NCI-H526 (cell line): ENCODE measurements around the gene MANSC4.
"Not testable (repeated sequence)": the region's sequence is repeated elsewhere in the genome, so short reads cannot be mapped to it uniquely, and the experiment has no call there.

ENCODE experiments used
- DNase-seq, 2 experiments: peaks; one replicate each; lab custom pipeline; 2025; lab: John Stamatoyannopoulos, UW

MANSC4 gene

GRCh38 chr12:27751386-27752047 lies 28.5 kb downstream of the MANSC4 start:
- DNase-seq, result no peak

DNA sequence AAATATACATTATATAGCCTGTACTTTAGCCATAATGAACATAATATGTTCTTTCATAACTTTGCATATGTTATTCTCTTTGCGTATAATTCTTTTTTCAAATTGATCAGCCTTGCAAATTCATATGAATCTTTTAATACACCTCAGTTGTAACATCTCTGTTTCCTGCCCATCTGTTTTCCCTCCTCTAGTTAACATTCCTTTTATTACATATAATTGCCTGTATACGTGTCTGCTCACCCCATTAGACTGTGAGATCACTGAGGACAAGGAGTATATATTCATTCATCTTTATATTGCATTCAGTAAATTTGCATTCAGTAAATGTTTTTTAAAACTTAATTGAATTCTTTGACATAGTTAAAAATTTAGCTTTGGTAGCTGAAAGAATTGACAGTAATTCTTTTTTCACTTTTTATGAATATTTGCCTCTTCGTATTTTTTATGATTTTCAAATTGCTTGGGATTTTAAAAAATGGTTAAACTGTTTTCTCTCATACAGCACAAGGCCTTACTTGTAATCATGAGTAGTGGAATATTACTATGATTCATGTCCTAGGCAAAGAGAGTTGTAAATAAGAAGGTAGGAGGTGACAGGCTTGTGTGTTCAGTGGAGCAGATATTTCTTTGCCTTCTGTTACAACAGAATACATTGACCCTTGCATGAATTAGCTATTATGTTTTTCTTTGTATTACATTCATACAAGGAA lies 32.8 kb downstream of the MANSC4 start:
- no peak for DNase-seq

DNA sequence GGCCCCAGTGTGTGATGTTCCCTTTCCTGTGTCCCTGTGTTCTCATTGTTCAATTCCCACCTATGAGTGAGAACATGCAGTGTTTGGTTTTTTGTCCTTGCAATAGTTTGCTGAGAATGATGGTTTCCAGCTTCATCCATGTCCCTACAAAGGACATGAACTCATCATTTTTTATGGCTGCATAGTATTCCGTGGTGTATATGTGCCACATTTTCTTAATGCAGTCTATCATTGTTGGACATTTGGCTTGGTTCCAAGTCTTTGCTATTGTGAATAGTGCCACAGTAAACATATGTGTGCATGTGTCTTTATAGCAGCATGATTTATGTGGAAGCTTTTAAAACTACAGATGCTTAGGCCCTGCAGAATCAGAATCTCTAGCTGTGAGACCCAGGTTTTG lies 34.3 kb downstream of the MANSC4 start:
- DNase-seq, result not testable (repeated sequence)

DNA sequence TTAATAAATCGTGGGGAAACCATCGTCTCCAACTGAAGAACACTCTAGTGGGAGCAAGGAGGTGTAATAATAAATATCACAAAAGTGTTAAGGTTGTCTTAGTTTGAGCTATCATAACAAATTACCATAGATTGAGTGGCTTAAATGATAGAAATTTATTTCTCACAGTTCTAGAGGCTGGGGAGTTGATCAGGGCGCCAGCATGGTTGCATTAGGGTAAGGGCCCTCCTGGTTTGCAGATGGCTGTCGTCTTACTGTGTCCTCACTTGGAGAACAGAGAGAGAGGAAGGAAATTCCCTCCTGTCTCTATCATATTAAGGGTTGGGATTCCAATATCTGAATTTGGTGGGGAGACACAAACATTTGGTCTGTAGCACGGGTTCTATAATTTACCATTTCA lies 36.4 kb downstream of the MANSC4 start:
- no peak for DNase-seq

DNA sequence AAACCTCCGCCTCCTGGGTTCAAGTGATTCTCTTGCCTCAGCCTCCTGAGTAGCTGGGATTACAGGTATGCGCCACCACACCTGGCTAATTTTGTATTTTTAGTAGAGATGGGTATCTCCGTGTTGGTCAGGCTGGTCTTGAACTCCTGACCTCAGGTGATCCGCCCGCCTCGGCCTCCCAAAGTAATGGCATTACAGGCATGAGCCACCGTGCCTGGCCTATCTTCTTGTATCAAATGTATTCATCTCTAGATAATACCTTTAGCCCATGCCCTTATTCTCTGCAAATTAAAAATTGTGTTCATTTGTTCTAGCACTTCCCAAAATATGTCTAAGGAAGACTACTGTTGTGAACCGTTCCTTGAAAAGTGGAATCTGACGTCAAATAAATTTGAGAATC lies 45.7 kb downstream of the MANSC4 start:
- DNase-seq, result not testable (repeated sequence)

- DNase-seq, result no peak
These were observed 46.2 kb downstream of the MANSC4 start for GRCh38 chr12:27733791-27734190.

DNA sequence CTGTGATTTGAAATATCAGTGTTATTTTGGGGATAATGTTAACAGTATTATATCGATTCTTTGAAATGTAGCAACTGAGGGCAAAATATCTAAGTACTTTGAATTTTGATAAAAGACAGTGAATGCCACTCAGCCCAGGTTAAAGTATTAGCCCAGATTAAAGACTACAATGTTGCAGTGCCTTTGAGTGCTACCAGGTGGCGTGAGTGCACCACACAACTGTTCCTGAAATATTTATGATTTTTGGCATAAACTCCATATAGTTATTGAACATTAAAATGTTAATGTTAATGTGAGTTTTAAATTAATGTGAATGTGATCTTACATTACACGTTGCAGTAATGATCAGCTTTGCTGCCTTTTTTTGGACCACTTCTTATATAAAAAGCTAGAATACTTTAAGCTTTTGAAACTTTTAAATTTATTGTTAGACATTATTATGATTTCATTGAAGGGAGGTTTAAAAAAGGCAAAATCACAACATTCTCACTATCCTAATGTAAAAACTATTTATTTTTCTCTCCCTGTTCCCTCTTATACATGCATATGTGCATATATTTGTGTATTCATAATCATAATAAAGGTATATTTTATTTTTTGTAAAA lies 46.9 kb downstream of the MANSC4 start:
- DNase-seq, result peak in 1 of 2 experiments; percentile 64

DNA sequence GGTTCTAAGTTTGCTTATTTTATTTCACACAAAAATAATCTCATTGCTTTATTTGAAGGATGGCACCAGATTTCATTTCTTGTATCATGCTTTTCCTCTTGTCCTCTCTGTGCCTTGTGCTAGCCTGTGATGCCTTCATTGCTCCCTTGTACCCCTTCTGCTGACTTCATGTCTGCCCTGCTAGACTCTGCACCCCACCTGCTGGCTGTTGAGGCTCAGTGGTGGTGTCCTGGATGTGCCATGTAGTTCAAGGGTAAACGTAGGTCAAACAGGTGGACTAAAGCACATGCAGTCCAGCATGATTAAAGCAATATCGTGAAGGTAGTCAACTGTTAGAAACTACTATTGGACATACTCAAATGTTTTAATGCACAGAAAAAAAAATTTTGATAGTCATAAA lies 47.8 kb downstream of the MANSC4 start:
- DNase-seq, result peak in 1 of 2 experiments; percentile 33

GRCh38 chr12:27730097-27730588 lies 49.9 kb downstream of the MANSC4 start:
- no peak for DNase-seq

DNA sequence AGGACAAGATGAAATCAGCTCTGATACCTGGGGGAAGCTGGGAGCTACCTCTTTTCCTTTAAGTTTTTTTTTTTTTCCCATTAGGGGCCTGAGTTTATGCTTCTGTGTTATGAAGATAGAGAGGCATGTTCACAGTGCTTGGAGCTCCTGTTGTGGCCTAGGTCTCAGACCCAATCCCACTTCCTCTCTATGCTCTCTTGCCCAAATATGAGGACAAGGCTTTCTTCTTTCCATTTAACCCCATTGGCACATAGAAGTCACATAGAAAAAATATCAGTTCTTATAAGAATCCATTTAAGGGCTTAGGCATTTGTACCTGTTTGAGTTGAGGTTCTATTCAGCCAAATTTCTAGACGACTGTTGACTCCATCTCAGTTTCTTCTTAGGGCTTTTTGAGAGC lies 56.8 kb downstream of the MANSC4 start:
- DNase-seq, result no peak
